22Rv1 (cell line): ENCODE measurements around the gene CHD9.
"Not testable (repeated sequence)": the region's sequence is repeated elsewhere in the genome, so short reads cannot be mapped to it uniquely, and the experiment has no call there.

Experiments
- ZFX ChIP-seq: fragments of 450-650 bp; IDR thresholded peaks from 2 replicates; pipeline ENCODE4 v1.6.1; 2017; ENCODE audit warnings: antibody characterized with exemption, borderline replicate concordance
- TF ChIP-seq, protein P1 (sequence below): fragments of 450-650 bp; IDR thresholded peaks from 2 replicates; pipeline ENCODE4 v1.5.1; 2017; ENCODE audit warnings: mild to moderate bottlenecking

DNA sequence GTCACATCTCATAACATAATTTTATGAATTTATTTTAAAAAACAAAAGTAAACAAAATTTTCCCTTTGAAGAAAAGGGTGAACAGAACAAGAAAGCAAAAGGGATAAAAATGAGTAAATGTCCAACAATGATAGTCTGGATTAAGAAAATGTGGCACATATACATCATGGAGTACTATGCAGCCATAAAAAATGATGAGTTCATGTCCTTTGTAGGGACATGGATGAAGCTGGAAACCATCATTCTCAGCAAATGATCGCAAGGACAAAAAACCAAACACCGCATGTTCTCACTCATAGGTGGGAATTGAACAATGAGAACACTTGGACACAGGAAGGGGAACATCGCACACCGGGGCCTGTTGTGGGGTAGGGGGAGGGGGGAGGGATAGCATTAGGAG, 3.5 kb upstream of the CHD9 start:
- TF ChIP-seq, protein P1, sequence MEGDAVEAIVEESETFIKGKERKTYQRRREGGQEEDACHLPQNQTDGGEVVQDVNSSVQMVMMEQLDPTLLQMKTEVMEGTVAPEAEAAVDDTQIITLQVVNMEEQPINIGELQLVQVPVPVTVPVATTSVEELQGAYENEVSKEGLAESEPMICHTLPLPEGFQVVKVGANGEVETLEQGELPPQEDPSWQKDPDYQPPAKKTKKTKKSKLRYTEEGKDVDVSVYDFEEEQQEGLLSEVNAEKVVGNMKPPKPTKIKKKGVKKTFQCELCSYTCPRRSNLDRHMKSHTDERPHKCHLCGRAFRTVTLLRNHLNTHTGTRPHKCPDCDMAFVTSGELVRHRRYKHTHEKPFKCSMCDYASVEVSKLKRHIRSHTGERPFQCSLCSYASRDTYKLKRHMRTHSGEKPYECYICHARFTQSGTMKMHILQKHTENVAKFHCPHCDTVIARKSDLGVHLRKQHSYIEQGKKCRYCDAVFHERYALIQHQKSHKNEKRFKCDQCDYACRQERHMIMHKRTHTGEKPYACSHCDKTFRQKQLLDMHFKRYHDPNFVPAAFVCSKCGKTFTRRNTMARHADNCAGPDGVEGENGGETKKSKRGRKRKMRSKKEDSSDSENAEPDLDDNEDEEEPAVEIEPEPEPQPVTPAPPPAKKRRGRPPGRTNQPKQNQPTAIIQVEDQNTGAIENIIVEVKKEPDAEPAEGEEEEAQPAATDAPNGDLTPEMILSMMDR, result not testable (repeated sequence)
- not testable (repeated sequence) for TF ChIP-seq ZFX
